Measurements from ENCODE around the gene SLC43A2. TPM values are rescaled to one million over a fixed set of nuclear protein-coding genes. Genes with fewer than 3 reads are reported as not detected.

SLC43A2 gene
- total and polyA plus RNA-seq, 4 donors, result 0.63 to 7.9 (median 4.7) TPM

- H3K4me1 ChIP-seq (ENCODE audit: control insufficient read depth in 4 of 4, insufficient read depth in 4 of 4, low read length in 3 of 4), result peaks cover 10 to 44% (median 21%) of the 10 kb centered on the region in 4 donors
- peaks cover 0 to 8% (median 5%) of the 10 kb centered on the region in 4 donors for H3K36me3 ChIP-seq (ENCODE audit: control insufficient read depth in 4 of 4, insufficient read depth in 3 of 4, low read depth in 1 of 4, low read length in 3 of 4)
- H3K27ac ChIP-seq (ENCODE audit: low read depth in 1 of 2, low read length in 2 of 2), result peak overlapping the region; percentile 69 to 72
- WGBS, result 52% methylated on average over 13 of the region's 13 CpGs
- no peak overlapping the region for H3K9ac ChIP-seq (ENCODE audit: low read depth in 1 of 2, low read length in 2 of 2)
- TF ChIP-seq CTCF (IDR thresholded peaks at IDR 0.05; ENCODE audit: low read depth, low read length, missing input control) (no peak), ATF3 (IDR thresholded peaks at IDR 0.05) (no peak), SP1 (IDR thresholded peaks at IDR 0.05) (no peak)
- no peaks in the 10 kb centered on the region for H3K27me3 ChIP-seq (ENCODE audit: control insufficient read depth in 4 of 4, insufficient read depth in 4 of 4, low read length in 3 of 4)
- no peak for DNase-seq (ENCODE audit: low spot score)
- no peaks in the 10 kb centered on the region for H3K9me3 ChIP-seq (ENCODE audit: control insufficient read depth in 4 of 4, low read length in 3 of 4)
- peak overlapping the region in 1 of 3 donors; percentile 43 for H3K4me3 ChIP-seq (ENCODE audit: low read depth in 1 of 3, low read length in 3 of 3)
These were observed 15.4 kb upstream of the SLC43A2 start for GRCh38 chr17:1643999-1644492.

- Histone ChIP-seq H3K9me3 (ENCODE audit: control insufficient read depth in 4 of 4, low read length in 3 of 4) (no peaks in the 10 kb centered on the region), H3K27me3 (ENCODE audit: control insufficient read depth in 4 of 4, insufficient read depth in 4 of 4, low read length in 3 of 4) (no peaks in the 10 kb centered on the region), H3K36me3 (ENCODE audit: control insufficient read depth in 4 of 4, insufficient read depth in 3 of 4, low read depth in 1 of 4, low read length in 3 of 4) (peaks cover 0 to 8% (median 5%) of the 10 kb centered on the region in 4 donors), H3K9ac (ENCODE audit: low read depth in 1 of 2, low read length in 2 of 2) (no peak overlapping the region), H3K4me1 (ENCODE audit: control insufficient read depth in 4 of 4, insufficient read depth in 4 of 4, low read length in 3 of 4) (peaks cover 8 to 42% (median 19%) of the 10 kb centered on the region in 4 donors), H3K4me3 (ENCODE audit: low read depth in 1 of 3, low read length in 3 of 3) (peak overlapping the region in 2 of 3 donors; percentile 32 to 43), H3K27ac (ENCODE audit: low read depth in 1 of 2, low read length in 2 of 2) (peak overlapping the region; percentile 69 to 72)
- WGBS, result 6% methylated on average over 90 of the region's 90 CpGs
- no peak for DNase-seq (ENCODE audit: low spot score)
- TF ChIP-seq YY1 (IDR thresholded peaks at IDR 0.05) (no peak), EGR1 (IDR thresholded peaks at IDR 0.05; ENCODE audit: low read depth in 2 of 2) (no peak), ATF3 (IDR thresholded peaks at IDR 0.05) (no peak), CTCF (IDR thresholded peaks at IDR 0.05; ENCODE audit: low read depth, low read length, missing input control) (no peak), NR2F2 (IDR thresholded peaks at IDR 0.05) (no peak), MAX (IDR thresholded peaks at IDR 0.05) (no peak), ZBTB33 (IDR thresholded peaks at IDR 0.05) (no peak), HNF4G (IDR thresholded peaks at IDR 0.05) (no peak), RAD21 (IDR thresholded peaks at IDR 0.05) (no peak), REST (IDR thresholded peaks at IDR 0.05) (no peak), SP1 (IDR thresholded peaks at IDR 0.05) (no peak), JUND (IDR thresholded peaks at IDR 0.05) (no peak), HNF4A (conservative IDR thresholded peaks at IDR 0.05) (no peak), FOXA1 (IDR thresholded peaks at IDR 0.05) (no peak), TAF1 (conservative IDR thresholded peaks at IDR 0.05) (no peak), GABPA (IDR thresholded peaks at IDR 0.05 in 1 of 2, conservative IDR thresholded peaks at IDR 0.05 in 1 of 2) (no peak), FOXA2 (IDR thresholded peaks at IDR 0.05) (no peak), RXRA (IDR thresholded peaks at IDR 0.05) (no peak)
These were observed 14.8 kb upstream of the SLC43A2 start for GRCh38 chr17:1643293-1643998.

Data from liver (tissue), 9 donors.